Pulmonary artery endothelial cell (primary cell): Measurements from ENCODE around the gene CDC25A. TPM values are rescaled to one million over a fixed set of nuclear protein-coding genes. Genes with fewer than 3 reads are reported as not detected.
A peak's percentile ranks its signal among the peaks of the same experiment; 100 is the strongest.

Source experiments
- DNase-seq: peaks from one replicate; pipeline ENCODE4 v3.0.0-alpha.2; 2011; ENCODE audit warnings: low read depth, low spot score
- total RNA-seq: library from RNA; depleted of rRNA; stranded (reverse); fragments of >200 nt; gene quantifications from 2 replicates; pipeline ENCODE4 v1.2.3, GENCODE V29; 2014

The CDC25A gene
- total RNA-seq, 1 donor from 2014 or later, result 15.8 TPM

DNA sequence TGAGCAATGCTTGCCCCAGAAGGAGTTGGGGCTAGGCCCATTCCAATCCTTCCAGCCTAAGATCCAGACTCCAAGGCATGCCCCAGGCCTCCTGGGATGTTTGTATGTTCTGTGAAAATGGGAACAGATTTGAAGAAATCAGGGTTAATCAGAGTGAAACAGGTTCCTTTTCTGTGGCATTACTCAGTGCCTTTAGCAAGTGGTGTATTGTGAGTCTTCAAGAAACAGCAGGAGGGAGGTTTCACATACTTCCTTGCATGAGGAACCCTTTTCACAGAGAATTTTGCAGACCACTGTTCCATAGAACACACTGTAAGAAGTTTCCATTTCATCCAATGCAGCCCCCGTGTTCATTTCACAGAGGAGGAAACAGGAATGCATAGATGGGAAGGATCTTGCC is 8.4 kb upstream of the CDC25A start:
- no peak for DNase-seq

DNA sequence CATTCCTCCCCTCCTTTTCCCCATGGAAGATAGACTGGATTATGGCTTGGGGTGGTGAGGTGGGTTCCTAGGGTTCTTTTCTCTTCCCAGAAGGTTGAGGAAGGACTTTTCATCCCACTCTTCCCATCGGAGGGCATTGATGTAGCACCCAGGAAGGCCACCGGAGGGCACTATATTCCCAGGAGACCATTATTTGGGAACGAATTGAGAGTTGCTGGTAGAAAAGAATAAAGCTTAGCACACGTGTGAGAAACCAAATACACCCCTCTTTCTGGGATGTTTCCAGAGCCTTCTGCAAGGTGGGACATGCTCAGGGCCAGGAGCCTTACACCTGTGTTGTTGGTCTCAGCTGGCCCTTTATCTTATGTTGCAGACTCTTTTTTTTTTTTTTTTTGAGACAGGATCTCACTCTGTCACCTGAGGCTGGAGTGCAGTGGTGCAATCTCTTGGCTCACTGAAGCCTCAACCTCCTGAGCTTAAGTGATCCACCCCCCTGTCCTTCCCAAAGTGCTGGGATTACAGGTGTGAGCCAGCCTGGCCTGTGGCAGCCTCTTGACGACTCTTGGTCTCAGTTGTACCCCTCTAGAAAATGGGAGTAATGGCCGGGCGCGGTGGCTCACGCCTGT is 6.3 kb upstream of the CDC25A start:
- DNase-seq, result no peak

GRCh38 chr3:48190911-48191310 is 2.7 kb upstream of the CDC25A start:
- DNase-seq, result no peak

GRCh38 chr3:48189321-48189720 is 1.1 kb upstream of the CDC25A start:
- no peak for DNase-seq

GRCh38 chr3:48187579-48188265 is 495 bp downstream of the CDC25A start:
- peak; percentile 19 for DNase-seq

- DNase-seq, result no peak
These were observed 977 bp downstream of the CDC25A start for GRCh38 chr3:48187301-48187578.

DNA sequence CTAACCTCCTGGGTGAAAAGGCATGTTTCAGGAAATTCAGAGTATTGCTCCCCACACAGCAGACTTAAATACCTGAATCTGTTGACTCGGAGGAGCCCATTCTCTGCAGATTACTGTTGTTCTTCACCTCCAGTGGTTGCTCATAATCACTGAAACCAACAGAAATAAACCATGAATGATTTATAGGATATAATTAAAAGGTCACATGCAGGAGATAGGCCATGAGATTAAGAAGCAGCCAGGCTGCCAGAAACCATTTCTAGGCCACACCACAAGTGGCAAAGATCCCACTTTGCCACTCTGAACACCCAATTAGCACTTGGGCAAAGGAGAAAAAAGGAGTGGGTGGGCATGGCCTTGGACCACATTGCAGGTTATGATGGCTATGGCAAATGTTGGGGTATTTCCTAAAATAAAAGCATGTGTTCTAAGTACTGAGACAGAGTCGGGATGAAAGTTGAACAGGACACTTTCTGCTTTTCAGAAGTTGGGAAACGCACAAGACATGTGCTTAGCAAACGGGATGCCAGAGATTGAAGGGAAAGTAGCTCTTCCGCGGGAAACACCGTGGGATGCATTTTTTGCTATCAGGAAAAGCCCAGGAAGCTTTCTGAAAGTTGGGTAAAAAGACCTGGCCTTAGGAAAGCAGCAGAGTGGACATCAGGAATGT is 1.5 kb downstream of the CDC25A start:
- no peak for DNase-seq

DNA sequence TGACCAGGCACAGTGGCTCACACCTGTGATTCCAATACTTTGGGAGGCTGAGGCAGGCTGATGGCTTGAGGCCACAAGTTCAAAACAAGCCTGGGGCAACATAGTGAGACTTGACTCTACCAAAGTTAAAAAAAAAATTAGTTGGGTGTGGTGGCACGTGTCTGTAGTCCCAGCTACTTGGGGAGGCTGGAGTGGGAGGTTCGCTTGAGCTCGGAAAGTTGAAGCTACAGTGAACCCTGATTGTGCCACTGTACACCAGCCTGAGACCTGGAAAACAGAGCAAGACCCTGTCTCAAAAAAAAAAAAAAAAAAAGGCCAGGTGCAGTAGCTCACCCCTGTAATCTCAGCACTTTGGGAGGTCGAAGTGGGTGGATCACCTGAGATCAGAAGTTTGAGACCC is 3.1 kb downstream of the CDC25A start:
- DNase-seq, result no peak

- no peak for DNase-seq
These were observed 3.9 kb downstream of the CDC25A start for GRCh38 chr3:48184299-48184698.

GRCh38 chr3:48180531-48181253 is 7.5 kb downstream of the CDC25A start:
- DNase-seq, result no peak

- DNase-seq, result no peak
These were observed 8.2 kb downstream of the CDC25A start for GRCh38 chr3:48180021-48180420.

GRCh38 chr3:48178072-48178471 is 10.1 kb downstream of the CDC25A start:
- DNase-seq, result no peak

GRCh38 chr3:48157950-48158376 is 30.3 kb downstream of the CDC25A start:
- peak; percentile 44 for DNase-seq

DNA sequence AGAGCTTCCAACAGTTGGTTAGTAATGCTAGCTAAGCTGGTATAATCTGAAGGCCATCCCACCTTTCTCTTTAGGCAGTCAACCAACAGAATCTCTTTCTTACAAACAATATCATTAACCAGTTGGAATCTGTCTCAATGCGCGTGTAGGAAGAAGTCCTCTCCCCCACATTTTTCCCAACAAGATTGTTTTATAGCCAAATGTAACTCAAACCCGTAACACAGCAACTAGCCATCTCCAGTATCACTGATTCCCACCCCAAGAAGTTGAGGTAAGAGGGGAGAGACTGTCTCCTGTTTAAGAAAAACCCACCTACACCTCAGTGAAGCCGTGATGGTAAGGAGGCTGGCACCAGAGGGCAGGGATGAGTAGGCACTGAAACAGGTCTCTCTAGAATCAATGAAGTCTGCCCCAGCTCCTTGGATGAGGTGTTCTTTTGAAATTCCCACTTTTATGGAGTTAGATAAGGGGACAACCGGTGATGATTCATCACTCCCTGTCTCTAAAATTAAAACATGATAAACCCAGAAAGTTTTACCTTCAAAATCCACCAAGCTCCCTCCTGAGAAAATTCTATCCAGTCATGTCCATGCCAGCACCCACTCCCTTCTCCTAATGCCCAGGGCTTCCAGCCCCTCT is 30.9 kb downstream of the CDC25A start:
- DNase-seq, result no peak

DNA sequence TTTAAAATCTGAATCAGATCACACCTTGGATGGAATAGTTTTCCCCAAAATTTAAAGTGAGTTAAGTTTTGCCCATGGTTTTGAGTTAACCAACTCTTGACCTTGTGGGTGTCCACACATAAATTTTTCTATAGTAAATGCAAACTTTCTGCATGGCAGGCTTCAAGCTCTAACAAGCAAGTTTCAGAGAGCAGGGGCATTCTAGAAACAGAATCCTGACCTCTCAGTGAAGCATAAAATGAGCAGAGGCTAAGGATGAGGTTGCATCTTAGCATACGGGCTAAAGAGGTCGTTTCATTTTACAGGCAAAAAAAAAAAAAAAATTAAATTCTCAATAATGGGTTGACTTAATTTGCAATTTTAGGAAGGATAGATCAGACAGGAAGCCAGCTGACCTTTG is 32.1 kb downstream of the CDC25A start:
- no peak for DNase-seq

GRCh38 chr3:48155122-48155521 is 33.1 kb downstream of the CDC25A start:
- DNase-seq, result peak; percentile 60

- no peak for DNase-seq
These were observed 36.3 kb downstream of the CDC25A start for GRCh38 chr3:48151807-48152427.

GRCh38 chr3:48151058-48151806 is 37.0 kb downstream of the CDC25A start:
- peak; percentile 51 for DNase-seq

- no peak for DNase-seq
These were observed 44.2 kb downstream of the CDC25A start for GRCh38 chr3:48143992-48144391.

DNA sequence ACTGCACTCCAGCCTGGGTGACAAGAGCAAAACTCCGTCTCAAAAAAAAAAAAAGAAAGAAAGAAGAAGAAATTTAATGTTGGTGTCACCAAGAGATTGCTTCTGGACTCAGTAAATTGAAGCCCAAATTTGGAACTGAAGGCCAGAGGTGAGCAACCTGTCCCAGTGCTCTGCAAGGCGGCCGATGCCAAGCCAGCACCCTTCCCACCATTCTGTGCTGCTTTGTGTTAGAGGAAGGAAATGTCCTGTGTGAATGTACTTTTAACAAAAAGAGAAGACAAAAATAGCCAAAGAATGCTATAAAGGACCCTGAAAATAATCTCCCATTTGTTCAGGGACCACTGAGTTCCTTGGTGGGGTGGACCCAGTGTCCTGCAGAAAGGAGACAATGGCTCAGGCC is 44.6 kb downstream of the CDC25A start:
- DNase-seq, result no peak
